Stimulated activated CD8-positive, alpha-beta memory T cell treated with anti-CD3 and anti-CD28 coated beads, Interleukin-4, amount 100 ng/mL, for 4 hours (primary cell): ENCODE results near the gene DPEP1.

Source experiments
- DNase-seq, 2 donors: peaks; one replicate each; pipeline ENCODE4 v3.0.0-alpha.2; 2020; ENCODE audit warnings: low read depth in 2 of 2, low spot score in 1 of 2

Gene DPEP1

GRCh38 chr16:89678258-89678657 lies 64.8 kb downstream of the DPEP1 start:
- DNase-seq, result no peak

DNA sequence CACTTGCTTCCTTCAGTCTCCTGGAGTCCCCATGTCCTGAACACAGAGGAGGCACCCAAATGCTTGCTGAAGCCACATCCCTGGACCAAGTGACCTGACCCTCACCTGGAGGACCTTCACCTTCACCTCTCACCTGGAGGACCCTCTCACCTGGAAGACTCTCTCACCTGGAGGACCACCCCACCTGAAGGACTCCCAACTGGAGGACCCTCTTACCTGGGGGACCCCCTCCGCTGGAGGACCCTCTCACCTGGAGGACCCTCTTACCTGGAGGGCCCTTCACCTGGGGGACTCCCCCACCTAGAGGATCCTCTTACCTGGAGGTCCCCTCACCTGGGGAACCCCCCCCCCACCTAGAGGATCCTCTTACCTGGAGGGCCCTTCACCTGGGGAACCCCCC lies 72.5 kb downstream of the DPEP1 start:
- no peak for DNase-seq

DNA sequence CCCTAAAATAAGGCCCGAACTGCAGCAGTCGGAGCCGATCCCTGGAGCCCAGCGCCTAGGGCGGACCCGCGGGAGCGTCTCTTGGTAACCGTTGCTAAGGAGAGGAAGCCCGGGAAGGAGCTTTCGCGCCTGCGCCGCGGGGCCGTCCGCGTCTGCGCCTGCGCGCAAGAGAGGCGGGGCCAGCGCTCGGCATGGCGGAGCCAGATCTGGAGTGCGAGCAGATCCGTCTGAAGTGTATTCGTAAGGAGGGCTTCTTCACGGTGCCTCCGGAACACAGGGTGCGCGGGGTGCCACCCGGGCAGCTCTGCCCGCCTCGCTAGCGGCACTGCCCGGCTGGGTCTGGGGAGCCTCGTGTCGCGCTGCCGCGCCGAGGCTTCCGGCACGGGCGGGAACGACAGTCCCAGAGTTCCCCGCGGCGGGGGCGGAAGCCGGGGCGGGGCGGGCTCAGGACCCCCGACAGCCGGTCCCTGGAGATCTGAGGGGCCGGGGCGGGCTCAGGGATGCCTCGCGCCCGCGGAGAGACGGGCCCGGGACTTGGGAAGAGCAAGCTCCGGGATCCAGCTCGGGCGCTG lies 73.2 kb downstream of the DPEP1 start, which contains the start of gene CDK10:
TSS of gene CDK10 (plus strand) at position 170 of the 572 bp plus-strand sequence. CDS start at position 192, 22 bp downstream.
- DNase-seq, result peak; percentile 72 to 80

- DNase-seq, result no peak
These were observed 73.9 kb downstream of the DPEP1 start for GRCh38 chr16:89687092-89687940.
